Colonic mucosa (tissue), 4 donors: ENCODE data around the gene UVSSA. TPM values are rescaled to one million over a fixed set of nuclear protein-coding genes. Genes with fewer than 3 reads are reported as not detected.
A peak's percentile ranks its signal among the peaks of the same experiment; 100 is the strongest.

Experiments
- DNase-seq: peaks from one replicate; pipeline ENCODE4 v3.0.0-alpha.2; 2020
- H3K27ac ChIP-seq: fragments of 200-600 bp; one replicate; pipeline ENCODE4 v1.8.0; 2021
- H3K27me3 ChIP-seq: fragments of 200-600 bp; one replicate; pipeline ENCODE4 v1.8.0; 2021
- H3K36me3 ChIP-seq: fragments of 200-600 bp; one replicate; pipeline ENCODE4 v1.8.0; 2021
- H3K4me1 ChIP-seq: fragments of 200-600 bp; one replicate; pipeline ENCODE4 v1.8.0; 2021; ENCODE audit warnings: mild to moderate bottlenecking
- H3K4me3 ChIP-seq: fragments of 200-600 bp; one replicate; pipeline ENCODE4 v1.8.0; 2021
- H3K9ac ChIP-seq, 2 donors: one replicate each; pipeline ENCODE4 v1.7.0; 2013; ENCODE audit warnings: control low read depth in 2 of 2, low read depth in 2 of 2, low read length in 2 of 2
- H3K9me3 ChIP-seq: fragments of 200-600 bp; one replicate; pipeline ENCODE4 v1.8.0; 2021
- intact Hi-C: fragments of 100-400 bp; cut with DNase I; formaldehyde crosslinking; loops from one replicate; pipeline ENCODE4 v1.14.1; 2022
- total RNA-seq, 2 donors: library from RNA; stranded (reverse); fragmentation: NEBNext Ultra II Directional in 1 of 2; extraction: Animal tissue kit (Norgen Biotek cat#: 25700) in 1 of 2; gene quantifications; one replicate each; pipeline ENCODE4 v1.2.1, GENCODE V29; 2021
- TF ChIP-seq, protein P1 (sequence below): fragments of 200-600 bp; IDR thresholded peaks from one replicate; pipeline ENCODE4 v1.8.0; 2022; ENCODE audit warnings: antibody characterized with exemption, mild to moderate bottlenecking
- donor health status: healthy.
- donor health status: DM: no; HTN: no; CAD: no.
- donor health status: DM: no; HTN: no; CAD: no.

Gene UVSSA
- total RNA-seq, 2 donors from 2014 or later: 16.7 to 55.7 TPM

DNA sequence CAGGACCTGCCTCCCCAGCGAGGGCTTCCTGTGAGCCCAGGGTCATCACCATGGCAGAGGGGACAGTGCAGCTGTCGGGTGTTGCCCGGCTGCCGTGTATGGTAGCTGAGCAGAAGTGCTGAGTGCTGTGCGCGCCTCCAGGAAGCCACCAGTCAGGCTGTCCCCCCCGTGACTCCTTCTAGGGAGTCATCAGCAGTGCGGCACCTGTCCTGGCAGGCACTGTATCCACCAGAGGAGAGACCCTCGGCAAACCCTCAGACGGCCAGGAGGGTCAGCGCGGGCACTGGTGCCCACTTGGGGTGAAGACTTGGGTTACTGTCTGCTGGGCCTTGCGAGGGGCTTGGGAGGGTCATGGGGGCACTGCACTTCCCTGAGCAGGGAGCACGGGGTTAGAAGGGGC lies 8.4 kb downstream of the UVSSA start:
- no peaks in the 10 kb centered on the region for H3K27me3 ChIP-seq
- TF ChIP-seq, protein P1, sequence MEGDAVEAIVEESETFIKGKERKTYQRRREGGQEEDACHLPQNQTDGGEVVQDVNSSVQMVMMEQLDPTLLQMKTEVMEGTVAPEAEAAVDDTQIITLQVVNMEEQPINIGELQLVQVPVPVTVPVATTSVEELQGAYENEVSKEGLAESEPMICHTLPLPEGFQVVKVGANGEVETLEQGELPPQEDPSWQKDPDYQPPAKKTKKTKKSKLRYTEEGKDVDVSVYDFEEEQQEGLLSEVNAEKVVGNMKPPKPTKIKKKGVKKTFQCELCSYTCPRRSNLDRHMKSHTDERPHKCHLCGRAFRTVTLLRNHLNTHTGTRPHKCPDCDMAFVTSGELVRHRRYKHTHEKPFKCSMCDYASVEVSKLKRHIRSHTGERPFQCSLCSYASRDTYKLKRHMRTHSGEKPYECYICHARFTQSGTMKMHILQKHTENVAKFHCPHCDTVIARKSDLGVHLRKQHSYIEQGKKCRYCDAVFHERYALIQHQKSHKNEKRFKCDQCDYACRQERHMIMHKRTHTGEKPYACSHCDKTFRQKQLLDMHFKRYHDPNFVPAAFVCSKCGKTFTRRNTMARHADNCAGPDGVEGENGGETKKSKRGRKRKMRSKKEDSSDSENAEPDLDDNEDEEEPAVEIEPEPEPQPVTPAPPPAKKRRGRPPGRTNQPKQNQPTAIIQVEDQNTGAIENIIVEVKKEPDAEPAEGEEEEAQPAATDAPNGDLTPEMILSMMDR: no peak
- H3K9me3 ChIP-seq: no peaks in the 10 kb centered on the region
- no peak for DNase-seq
- H3K36me3 ChIP-seq: no peaks in the 10 kb centered on the region
- H3K9ac ChIP-seq: no peak overlapping the region
- H3K27ac ChIP-seq: no peak overlapping the region
- H3K4me1 ChIP-seq: no peaks in the 10 kb centered on the region
- H3K4me3 ChIP-seq: no peak overlapping the region
- intact Hi-C loops: loop anchor here (5.0 to 10.0 kb wide), 2 partner anchors 272 to 369 kb away; partner anchors contain the start of genes TACC3 and TMEM129

DNA sequence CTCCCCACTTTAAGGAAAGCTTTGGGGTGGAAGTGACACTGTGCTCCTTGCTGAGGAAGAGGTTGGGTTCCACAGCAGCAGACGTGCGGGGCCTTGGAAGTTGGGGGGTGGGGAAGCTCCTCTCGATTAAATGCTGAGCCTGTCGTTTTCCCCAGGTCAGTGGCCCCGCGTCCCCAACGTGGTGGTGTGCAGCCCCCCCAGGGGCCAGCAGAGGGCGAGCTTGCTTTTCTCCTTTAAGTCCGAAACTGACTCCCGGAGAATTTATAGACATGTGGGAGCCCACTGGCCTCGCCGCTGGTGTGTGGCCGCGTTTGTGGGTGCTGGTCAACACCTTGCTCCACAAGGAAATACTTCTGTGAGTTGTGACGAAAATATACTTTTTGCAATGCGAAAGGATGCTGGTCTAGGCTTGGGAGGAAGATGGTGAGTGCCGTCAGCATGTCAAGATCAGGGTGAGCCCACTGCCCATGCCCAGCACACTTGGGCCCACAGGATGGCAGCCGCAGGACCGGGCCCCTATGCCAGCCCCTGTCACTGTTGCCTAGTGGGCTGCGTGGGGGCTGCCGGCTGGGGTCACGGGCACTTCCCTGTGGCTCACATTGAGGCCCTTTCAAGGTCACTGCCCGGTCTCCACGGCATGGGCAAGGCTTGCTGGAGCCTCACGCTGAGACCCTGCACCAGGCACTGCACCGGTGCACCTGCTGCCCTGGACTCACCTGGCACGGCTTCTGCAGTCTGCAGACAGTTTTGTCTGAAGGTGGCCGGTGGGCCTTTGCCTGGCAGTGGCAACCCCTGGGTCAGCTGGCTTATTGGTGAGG lies 9.4 kb downstream of the UVSSA start:
- intact Hi-C loops: loop anchor here (5.0 to 10.0 kb wide), 2 partner anchors 271 to 368 kb away; partner anchors contain the start of genes TACC3 and TMEM129

DNA sequence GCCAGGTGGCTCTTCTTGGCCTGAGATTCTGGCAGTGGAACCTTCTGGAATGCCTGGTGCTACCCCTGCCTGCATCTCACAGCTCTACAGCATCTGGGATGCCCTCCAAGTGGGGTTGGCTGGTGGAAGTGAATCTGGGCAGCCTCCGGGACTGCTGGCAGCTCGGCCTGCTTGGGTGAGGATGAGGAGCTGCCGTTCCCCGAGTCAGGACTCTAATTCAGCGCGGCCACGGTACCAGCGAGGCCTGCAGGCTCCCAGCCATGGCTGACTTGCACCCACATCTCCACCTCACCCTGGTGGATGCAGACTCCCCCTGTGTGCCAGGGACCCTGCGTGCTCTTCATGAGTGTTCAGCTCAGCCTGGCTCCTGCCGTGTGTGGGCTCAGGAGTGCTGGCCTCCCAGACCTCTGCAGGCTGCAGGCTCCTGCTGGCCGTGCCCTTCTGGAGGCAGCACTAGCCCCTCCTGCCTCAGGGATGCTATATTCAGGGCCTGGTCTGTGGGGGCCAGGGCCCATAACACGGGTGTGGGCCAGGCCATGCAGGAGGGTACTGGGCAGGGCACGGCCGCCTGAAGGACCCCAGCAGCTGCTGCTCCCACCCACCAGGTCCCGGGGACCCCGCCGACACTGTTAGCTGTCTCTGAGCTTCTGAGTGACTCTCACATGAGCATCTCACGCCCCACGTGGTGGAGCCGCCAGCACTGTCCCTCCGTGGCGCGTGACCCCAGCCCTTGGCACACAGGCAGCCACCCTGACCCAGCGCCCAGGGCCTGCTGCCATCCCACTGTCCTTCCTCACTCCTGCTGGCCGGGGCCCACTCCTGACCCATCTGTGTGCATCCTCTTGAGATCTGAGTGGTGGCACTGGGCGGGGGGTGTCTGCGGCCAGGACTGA lies 10.6 kb downstream of the UVSSA start:
- Histone ChIP-seq H3K9me3 (no peaks in the 10 kb centered on the region), H3K4me3 (no peak overlapping the region), H3K9ac (no peak overlapping the region), H3K36me3 (no peaks in the 10 kb centered on the region), H3K4me1 (no peaks in the 10 kb centered on the region), H3K27me3 (no peaks in the 10 kb centered on the region), H3K27ac (no peak overlapping the region)
- intact Hi-C loops: loop anchor here (5.0 to 10.0 kb wide), 2 partner anchors 270 to 367 kb away; partner anchors contain the start of genes TACC3 and TMEM129
- TF ChIP-seq, protein P1: no peak
- no peak for DNase-seq

More for the DNA sequence above, 9.4 kb downstream of the UVSSA start:
- DNase-seq: peak; percentile 47
- H3K9me3 ChIP-seq: no peaks in the 10 kb centered on the region
- no peaks in the 10 kb centered on the region for H3K4me1 ChIP-seq
- H3K27ac ChIP-seq: no peak overlapping the region
- H3K9ac ChIP-seq: no peak overlapping the region
- H3K36me3 ChIP-seq: no peaks in the 10 kb centered on the region
- no peak overlapping the region for H3K4me3 ChIP-seq
- H3K27me3 ChIP-seq: no peaks in the 10 kb centered on the region
- TF ChIP-seq, protein P1: peak; percentile 76

DNA sequence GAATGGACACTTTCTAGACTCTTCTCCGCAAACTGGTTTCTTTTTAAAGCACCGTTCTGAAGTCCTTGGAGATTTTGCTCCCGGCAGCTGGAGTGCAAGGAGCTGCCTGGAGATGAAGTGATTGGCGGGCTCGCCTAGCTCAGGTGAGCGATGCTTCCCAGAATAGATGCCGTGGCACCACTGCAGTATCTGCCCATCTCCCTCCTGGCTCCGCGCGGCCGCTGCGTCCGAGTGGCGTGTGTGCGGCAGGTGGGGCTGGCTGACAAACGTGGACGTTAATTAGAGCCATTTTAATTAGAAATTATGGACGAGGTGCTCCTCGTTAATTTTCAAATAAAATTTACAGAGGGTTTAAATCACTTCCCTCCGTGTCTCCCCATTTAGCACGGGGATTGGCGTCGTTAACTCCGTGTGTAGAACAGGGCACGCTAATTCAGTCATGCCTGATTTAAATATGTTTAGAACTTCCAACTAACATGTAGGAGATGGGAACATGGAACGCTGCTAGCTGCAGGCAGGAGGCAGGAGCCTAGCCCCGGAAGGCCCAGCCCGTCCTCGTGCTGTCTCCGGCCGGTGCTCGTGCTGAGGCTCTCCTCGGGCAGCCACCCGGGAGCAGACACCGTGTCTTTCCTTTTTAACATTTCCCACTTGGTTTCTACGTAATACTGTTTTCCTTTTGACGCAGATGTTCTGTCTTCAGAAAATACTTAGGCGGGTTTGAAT lies 11.6 kb downstream of the UVSSA start:
- intact Hi-C loops: loop anchor here (5.0 to 10.0 kb wide), 2 partner anchors 269 to 366 kb away; partner anchors contain the start of genes TACC3 and TMEM129
- Histone ChIP-seq H3K36me3 (no peaks in the 10 kb centered on the region), H3K4me3 (no peak overlapping the region), H3K4me1 (no peaks in the 10 kb centered on the region), H3K9ac (no peak overlapping the region), H3K27me3 (no peaks in the 10 kb centered on the region), H3K9me3 (no peaks in the 10 kb centered on the region), H3K27ac (no peak overlapping the region)
- TF ChIP-seq, protein P1: no peak
- DNase-seq: no peak

DNA sequence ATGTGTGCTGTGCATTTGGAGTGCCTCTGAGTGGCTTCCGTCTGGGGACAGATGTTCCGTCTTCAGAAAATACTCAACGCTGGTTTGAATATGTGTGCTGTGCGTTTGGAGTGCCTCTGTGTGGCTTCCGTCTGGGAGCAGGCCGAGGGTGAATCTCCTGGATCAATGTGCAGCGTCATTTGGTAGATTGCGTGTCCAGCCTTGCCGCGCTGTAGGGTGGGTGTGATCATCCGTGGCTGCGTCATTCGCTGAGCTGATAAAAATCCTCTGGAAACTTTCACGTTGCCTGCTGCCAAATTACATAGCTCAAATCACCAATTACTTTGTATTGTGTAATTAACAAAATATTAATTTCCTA lies 12.1 kb downstream of the UVSSA start:
- Histone ChIP-seq H3K9ac (no peak overlapping the region), H3K27me3 (no peaks in the 10 kb centered on the region), H3K4me3 (no peak overlapping the region), H3K36me3 (no peaks in the 10 kb centered on the region), H3K4me1 (no peaks in the 10 kb centered on the region), H3K27ac (no peak overlapping the region), H3K9me3 (no peaks in the 10 kb centered on the region)
- intact Hi-C loops: loop anchor here (5.0 to 10.0 kb wide), 2 partner anchors 268 to 366 kb away; partner anchors contain the start of genes TACC3 and TMEM129
- DNase-seq: no peak
- TF ChIP-seq, protein P1: no peak
